K562 (cell line): Measurements from ENCODE around the gene SBNO1. TPM values are rescaled to one million over a fixed set of nuclear protein-coding genes. Genes with fewer than 3 reads are reported as not detected.

Source experiments
- ATAC-seq: fragments of 200-7000 bp; cut with Tn5 transposase; 3 replicates; pipeline ENCODE4 v1.9.1; 2020; ENCODE audit warnings: moderate library complexity
- BruUV-seq: library from RNA; stranded (reverse); fragments of 400-500 nt; replicated peaks from 2 replicates; lab custom pipeline; 2021; lab: Mats Ljungman, UMichigan
- CTCF ChIA-PET: fragments of 300-600 bp; formaldehyde crosslinking; extraction: SDS; loops from one replicate; lab custom pipeline; 2021; ENCODE audit warnings: low intra/inter-chr PET ratio; lab: Yijun Ruan, JAX
- POLR2A ChIA-PET: fragments of 300-600, 350-650 bp; sonication (Branson Sonifier 250); formaldehyde crosslinking; extraction: SDS; loops from one replicate; lab custom pipeline; 2021; ENCODE audit warnings: antibody characterized with exemption, inconsistent platforms; lab: Yijun Ruan, JAX
- DNase-seq, 4 experiments: peaks; one replicate each; pipeline versions ENCODE4 v3.0.0 to v3.0.0-alpha.2; 2011 to 2018; ENCODE audit warnings: low spot score in 3 of 4, mixed read lengths in 3 of 4; ENCODE audit errors: extremely low read depth in 1 of 4
- FAIRE-seq: peaks from 2 replicates; lab custom pipeline; 2011; peaks lifted over from hg19 to GRCh38; lab: Jason Lieb, UNC
- H2AFZ ChIP-seq: 2 replicates; pipeline ENCODE4 v1.6.0; 2011; ENCODE audit warnings: low read depth, low read length, control low read depth, inconsistent platforms
- H3K27ac ChIP-seq: fragments of 200-600 bp; 3 replicates; pipeline ENCODE4 v1.8.0; 2011; ENCODE audit warnings: low read depth, mild to moderate bottlenecking, control low read depth, inconsistent platforms, low read length, moderate library complexity, mixed read lengths; ENCODE audit errors: extremely low read depth
- H3K27me3 ChIP-seq, 2 experiments: fragments of 300-600 bp in 1 of 2; 2 replicates in 1 of 2; 3 replicates in 1 of 2; pipeline versions ENCODE4 v1.6.0 to v1.8.0; 2011; ENCODE audit warnings: inconsistent platforms in 2 of 2, low read length in 2 of 2, mild to moderate bottlenecking in 1 of 2, mixed read lengths in 1 of 2, moderate library complexity in 1 of 2; ENCODE audit not compliant: control insufficient read depth in 2 of 2, insufficient read depth in 2 of 2
- H3K36me3 ChIP-seq: fragments of 300-600 bp; 3 replicates; pipeline ENCODE4 v1.8.0; 2011; ENCODE audit warnings: mild to moderate bottlenecking, low read length, inconsistent platforms; ENCODE audit not compliant: control insufficient read depth, insufficient read depth
- H3K4me1 ChIP-seq, 2 experiments: fragments of 200-600 bp in 1 of 2; replicated peaks in 1 of 2; 2 replicates in 1 of 2; 3 replicates in 1 of 2; pipeline versions ENCODE4 v1.5.1 to v1.8.0; 2011; ENCODE audit warnings: inconsistent platforms in 2 of 2, low read length in 2 of 2, mild to moderate bottlenecking in 1 of 2, mixed read lengths in 1 of 2, moderate library complexity in 1 of 2; ENCODE audit not compliant: control insufficient read depth in 2 of 2, insufficient read depth in 2 of 2
- H3K4me2 ChIP-seq: 2 replicates; pipeline ENCODE4 v1.6.1; 2011; ENCODE audit warnings: low read length, control low read depth, inconsistent platforms, mixed read lengths; ENCODE audit not compliant: insufficient read depth
- H3K4me3 ChIP-seq: fragments of 200-600 bp; sonication (generic), shearing (Covaris generic); 2 replicates; pipeline ENCODE4 v1.5.1; 2016; ENCODE audit warnings: control low read depth, inconsistent platforms
- H3K79me2 ChIP-seq: fragments of 200-600 bp; 3 replicates; pipeline ENCODE4 v1.8.0; 2011; ENCODE audit warnings: low read length, inconsistent platforms; ENCODE audit not compliant: control insufficient read depth, insufficient read depth
- H3K9ac ChIP-seq, 2 experiments: 2 replicates each; pipeline versions ENCODE4 v1.6.0 to v1.6.1; 2011; ENCODE audit warnings: low read depth in 2 of 2, low read length in 2 of 2, control low read depth in 1 of 2, inconsistent platforms in 1 of 2, mild to moderate bottlenecking in 1 of 2, mixed read lengths in 1 of 2; ENCODE audit not compliant: insufficient read depth in 1 of 2
- H3K9me1 ChIP-seq: one replicate; pipeline ENCODE4 v1.6.0; 2011; ENCODE audit warnings: inconsistent platforms, mild to moderate bottlenecking, low read length, moderate library complexity; ENCODE audit not compliant: control insufficient read depth, insufficient read depth
- H3K9me3 ChIP-seq: replicated peaks from 2 replicates; pipeline ENCODE4 v1.5.1; 2011; ENCODE audit warnings: low read depth, low read length, inconsistent platforms; ENCODE audit not compliant: control insufficient read depth, insufficient read depth
- H4K20me1 ChIP-seq: replicated peaks from 2 replicates; pipeline ENCODE4 v1.6.1; 2011; ENCODE audit warnings: low read length, inconsistent platforms, mixed read lengths; ENCODE audit not compliant: control insufficient read depth, insufficient read depth
- DDX20 ChIP-seq: fragments of 450-650 bp; IDR thresholded peaks from 2 replicates; pipeline ENCODE4 v1.6.1; 2016; ENCODE audit warnings: missing genetic modification characterization, low read depth, mild to moderate bottlenecking, missing compliant biosample characterization, moderate library complexity
- EZH2 ChIP-seq: IDR thresholded peaks from 2 replicates; pipeline ENCODE4 v1.6.1; 2012; ENCODE audit warnings: low read depth, mild to moderate bottlenecking, inconsistent platforms, low read length, borderline replicate concordance
- FOXM1 ChIP-seq, 2 experiments: fragments of 450-650 bp in 1 of 2; sonication (generic) in 1 of 2; formaldehyde crosslinking in 1 of 2; IDR thresholded peaks; 2 replicates each; pipeline versions ENCODE4 v1.6.1 to v1.9.0; 2017 to 2022; ENCODE audit warnings: low read depth in 2 of 2, mild to moderate bottlenecking in 2 of 2, missing genetic modification reagents in 1 of 2, moderate library complexity in 1 of 2
- JUND ChIP-seq, 2 experiments: IDR thresholded peaks; 2 replicates in 1 of 2; 3 replicates in 1 of 2; pipeline ENCODE4 v1.6.1; 2011; ENCODE audit warnings: borderline replicate concordance in 2 of 2, low read depth in 2 of 2, low read length in 2 of 2, improper control_type of control experiment in 1 of 2, missing biosample characterization in 1 of 2, missing genetic modification characterization in 1 of 2, missing genetic modification reagents in 1 of 2
- RFX1 ChIP-seq: fragments of 450-650 bp; IDR thresholded peaks from 2 replicates; pipeline ENCODE4 v1.6.1; 2016; ENCODE audit warnings: mild to moderate bottlenecking, moderate library complexity
- SMAD2 ChIP-seq: fragments of 150-350 bp; IDR thresholded peaks from 2 replicates; pipeline ENCODE4 v1.6.1; 2014; ENCODE audit warnings: low read depth, mild to moderate bottlenecking, low read length
- SMC3 ChIP-seq: conservative IDR thresholded peaks from 2 replicates; pipeline ENCODE4 v1.6.1; 2011; ENCODE audit warnings: low read depth, low read length, improper control_type of control experiment; ENCODE audit not compliant: insufficient read depth
- TGIF2 ChIP-seq: sonication (generic); formaldehyde crosslinking; IDR thresholded peaks from 2 replicates; pipeline ENCODE4 v1.8.1; 2022; ENCODE audit warnings: mild to moderate bottlenecking, missing genetic modification reagents, moderate library complexity
- TRIM24 ChIP-seq, 2 experiments: fragments of 450-650 bp; IDR thresholded peaks; 2 replicates each; pipeline ENCODE4 v1.6.1; 2016
- ZBTB5 ChIP-seq: fragments of 450-650 bp; IDR thresholded peaks from 2 replicates; pipeline ENCODE4 v1.6.1; 2017; ENCODE audit warnings: antibody characterized with exemption
- ZNF57 ChIP-seq: fragments of 450-650 bp; formaldehyde crosslinking; IDR thresholded peaks from 2 replicates; pipeline ENCODE4 v1.4.0; 2020; ENCODE audit warnings: mild to moderate bottlenecking, moderate library complexity
- ZNF644 ChIP-seq: fragments of 200-800 bp; sonication (Bioruptor generic); IDR thresholded peaks from 2 replicates; pipeline ENCODE4 v1.6.1; 2016; ENCODE audit warnings: low read depth, missing genetic modification characterization, missing compliant biosample characterization
- WGBS: fragments of 100-300 bp; shearing (Covaris generic); methylation state at CpG from one replicate; pipeline ENCODE4 v1.1.6; 2016; ENCODE audit warnings: low coverage, mixed read lengths; ENCODE audit not compliant: insufficient coverage; ENCODE audit errors: missing lambda C conversion rate; 5-methylcytosine and 5-hydroxymethylcytosine counted together
- in situ Hi-C: fragments of 300-500 bp; cut with MboI; formaldehyde crosslinking; loops from 4 replicates; pipeline ENCODE4 v1.15.0; 2018; ENCODE audit warnings: inconsistent platforms, mixed read lengths
- intact Hi-C: fragments of 100-400 bp; cut with micrococcal nuclease; formaldehyde crosslinking; loops from 2 replicates; pipeline ENCODE4 v1.14.2; 2022
- polyA plus RNA-seq, 8 experiments: library from polyadenylated mRNA; depleted of rRNA in 4 of 8; stranded (reverse) in 5 of 8; unstranded in 3 of 8; fragments of >200 nt; fragmentation: Nextera tagmentation in 2 of 8; fragmentation: Illumina TruSeq in 1 of 8; extraction: Ambion mirVana in 2 of 8; extraction: Trizol in 1 of 8; gene quantifications; 2 replicates each; pipeline versions ENCODE4 v1.2.1 to v1.2.3, GENCODE V29; 2011 to 2014; ENCODE audit warnings: inconsistent platforms in 1 of 8, missing spikeins in 1 of 8
- total RNA-seq, 7 experiments: library from RNA; depleted of rRNA in 6 of 7; stranded (reverse); fragments of >200 nt in 6 of 7; fragmentation: Illumina TruSeq in 2 of 7; extraction: Trizol in 2 of 7; gene quantifications; 2 replicates each; pipeline versions ENCODE4 v1.2.1 to v1.2.3, GENCODE V29; 2011 to 2021; ENCODE audit warnings: low replicate concordance in 1 of 7
- TF ChIP-seq, protein P1 (sequence below): IDR thresholded peaks from 2 replicates; pipeline ENCODE4 v1.6.1; 2012; ENCODE audit warnings: low read depth, low read length, improper control_type of control experiment, borderline replicate concordance

The SBNO1 gene
- total and polyA plus RNA-seq, 9 of the 15 experiments (the other 6 are each of a cell fraction or from before 2014, with no cell fraction given): 14.9 to 77.1 (median 35.9) TPM

GRCh38 chr12:123346946-123347345 lies 17.7 kb downstream of the SBNO1 start (continued):
- no peak for TF ChIP-seq ZBTB5
- no peak for TF ChIP-seq TRIM24 (IDR thresholded peaks at IDR 0.05)
- no peak for TF ChIP-seq JUND (IDR thresholded peaks at IDR 0.05; ENCODE audit: borderline replicate concordance, low read depth, low read length)
- TF ChIP-seq JUND (tag; IDR thresholded peaks at IDR 0.05; ENCODE audit: borderline replicate concordance, low read depth, low read length): no peak
- TF ChIP-seq ZNF644 (tag): no peak
- no peak for TF ChIP-seq DDX20
- TF ChIP-seq SMAD2: no peak
- no peak for TF ChIP-seq EZH2
- TF ChIP-seq RFX1: no peak
- TF ChIP-seq, all 486 proteins: peak for 0

DNA sequence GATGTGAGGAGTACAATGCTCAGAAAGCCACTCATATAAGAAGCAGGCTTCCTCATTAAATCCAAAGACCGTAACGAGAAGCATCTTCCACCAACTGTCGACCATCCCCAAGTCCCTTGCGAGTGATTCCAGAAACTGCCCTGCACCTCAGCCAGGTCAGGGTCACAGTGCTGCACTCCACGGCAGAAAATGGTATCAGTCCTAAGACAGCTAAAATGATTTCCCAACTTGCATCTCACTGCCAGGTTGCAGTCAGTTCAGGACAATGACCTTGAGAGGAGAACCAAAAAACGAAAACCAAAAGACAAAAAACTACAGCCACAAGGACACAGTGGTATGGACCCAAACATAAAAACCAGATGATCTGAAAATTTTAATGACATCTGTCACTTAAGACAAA lies 20.6 kb downstream of the SBNO1 start:
- CTCF ChIA-PET: no interaction called here
- no peak for DNase-seq
- in situ Hi-C loops: no loop called here
- intact Hi-C loops: no loop called here
- 81% methylated on average over 6 of the region's 6 CpGs for WGBS
- Histone ChIP-seq H3K9ac (no peak overlapping the region), H3K36me3 (peaks cover 89% of the 10 kb centered on the region), H2AFZ (no peak overlapping the region), H3K79me2 (peaks cover 48% of the 10 kb centered on the region), H3K4me1 (no peaks in the 10 kb centered on the region), H3K27me3 (no peaks in the 10 kb centered on the region), H3K27ac (no peak overlapping the region), H3K9me3 (no peaks in the 10 kb centered on the region), H3K4me3 (no peak overlapping the region), H4K20me1 (peaks cover 8% of the 10 kb centered on the region; the same call in 1 of the 2 replicates), H3K4me2 (no peak overlapping the region), H3K9me1 (no peaks in the 10 kb centered on the region)
- FAIRE-seq: no peak
- BruUV-seq: TSS peak; percentile 21
- no peak for ATAC-seq
- POLR2A ChIA-PET: interaction anchor here (0.6 to 2.1 kb wide), 6 partner anchors 9 to 44 kb away, joined by 3 to 10 read pairs (median 4); no protein-coding TSS in a partner anchor
- TF ChIP-seq, protein P1, sequence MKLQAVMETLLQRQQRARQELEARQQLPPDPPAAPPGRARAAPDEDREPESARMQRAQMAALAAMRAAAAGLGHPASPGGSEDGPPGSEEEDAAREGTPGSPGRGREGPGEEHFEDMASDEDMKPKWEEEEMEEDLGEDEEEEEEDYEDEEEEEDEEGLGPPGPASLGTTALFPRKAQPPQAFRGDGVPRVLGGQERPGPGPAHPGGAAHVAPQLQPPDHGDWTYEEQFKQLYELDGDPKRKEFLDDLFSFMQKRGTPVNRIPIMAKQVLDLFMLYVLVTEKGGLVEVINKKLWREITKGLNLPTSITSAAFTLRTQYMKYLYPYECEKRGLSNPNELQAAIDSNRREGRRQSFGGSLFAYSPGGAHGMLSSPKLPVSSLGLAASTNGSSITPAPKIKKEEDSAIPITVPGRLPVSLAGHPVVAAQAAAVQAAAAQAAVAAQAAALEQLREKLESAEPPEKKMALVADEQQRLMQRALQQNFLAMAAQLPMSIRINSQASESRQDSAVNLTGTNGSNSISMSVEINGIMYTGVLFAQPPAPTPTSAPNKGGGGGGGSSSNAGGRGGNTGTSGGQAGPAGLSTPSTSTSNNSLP: no peak
- no peak for TF ChIP-seq ZNF57 (CRISPR knock-in tag)
- TF ChIP-seq TGIF2 (CRISPR knock-in tag): no peak
- no peak for TF ChIP-seq FOXM1 (IDR thresholded peaks at IDR 0.05; ENCODE audit: low read depth)
- TF ChIP-seq FOXM1 (CRISPR knock-in tag; IDR thresholded peaks at IDR 0.05; ENCODE audit: low read depth): no peak
- no peak for TF ChIP-seq SMC3
